T-helper 17 cell (primary cell): ENCODE data around the gene PRAC2. TPM values are rescaled to one million over a fixed set of nuclear protein-coding genes. Genes with fewer than 3 reads are reported as not detected.

Experiments
- ATAC-seq: fragments of 150-1000 bp; cut with Tn5 transposase; 2 replicates; pipeline ENCODE4 v1.10.0; 2021; ENCODE audit warnings: mild to moderate bottlenecking, moderate library complexity
- DNase-seq, 3 donors: peaks; one replicate each; pipeline versions ENCODE4 v3.0.0 to v3.0.0-alpha.2; 2020 to 2021
- H3K9me3 ChIP-seq: one replicate; pipeline ENCODE4 v1.7.0; 2013; ENCODE audit warnings: low read length, mild to moderate bottlenecking; ENCODE audit not compliant: control insufficient read depth, poor library complexity, severe bottlenecking
- H3K27ac Mint-ChIP-seq: one replicate; pipeline ENCODE4 v1.8.0; 2022; ENCODE audit warnings: mild to moderate bottlenecking, moderate library complexity, mixed read lengths
- H3K27me3 Mint-ChIP-seq: one replicate; pipeline ENCODE4 v1.8.0; 2022; ENCODE audit warnings: mixed read lengths
- H3K36me3 Mint-ChIP-seq: one replicate; pipeline ENCODE4 v1.8.0; 2022; ENCODE audit warnings: low read depth, mixed read lengths
- H3K4me1 Mint-ChIP-seq: one replicate; pipeline ENCODE4 v1.8.0; 2022; ENCODE audit warnings: mild to moderate bottlenecking, mixed read lengths
- H3K4me3 Mint-ChIP-seq: one replicate; pipeline ENCODE4 v1.8.0; 2022; ENCODE audit warnings: mild to moderate bottlenecking, moderate library complexity, mixed read lengths
- total RNA-seq, 4 donors: library from RNA in 2 of 4; stranded (reverse) in 2 of 4; gene quantifications; one replicate each; pipeline ENCODE4 v1.2.3 and lab custom pipeline; 2022 to 2026

PRAC2 gene
- total RNA-seq, 2 donors from 2014 or later = not detected

- no peaks in the 10 kb centered on the region for H3K4me1 Mint-ChIP-seq
- peaks cover 7% of the 10 kb centered on the region for H3K36me3 Mint-ChIP-seq
- no peaks in the 10 kb centered on the region for H3K9me3 ChIP-seq
- H3K27me3 Mint-ChIP-seq = peaks cover 85% of the 10 kb centered on the region
- H3K4me3 Mint-ChIP-seq = no peak overlapping the region
- no peak for DNase-seq
- H3K27ac Mint-ChIP-seq = no peak overlapping the region
- ATAC-seq = no peak
These were observed 34.6 kb downstream of the PRAC2 start for GRCh38 chr17:48757524-48757961.

- H3K27me3 Mint-ChIP-seq = peaks cover 85% of the 10 kb centered on the region
- H3K27ac Mint-ChIP-seq = no peak overlapping the region
- peaks cover 2% of the 10 kb centered on the region for H3K4me1 Mint-ChIP-seq
- H3K4me3 Mint-ChIP-seq = no peak overlapping the region
- DNase-seq (no peak), ATAC-seq (no peak)
- no peaks in the 10 kb centered on the region for H3K9me3 ChIP-seq
- H3K36me3 Mint-ChIP-seq = peaks cover 8% of the 10 kb centered on the region
These were observed 36.3 kb downstream of the PRAC2 start for GRCh38 chr17:48759288-48759687.

- DNase-seq (no peak), ATAC-seq (no peak)
- Mint-ChIP-seq H3K4me1 (peaks cover 2% of the 10 kb centered on the region), H3K27ac (no peak overlapping the region), H3K4me3 (no peak overlapping the region), H3K27me3 (peaks cover 86% of the 10 kb centered on the region), H3K36me3 (peaks cover 6% of the 10 kb centered on the region)
- H3K9me3 ChIP-seq = no peaks in the 10 kb centered on the region
These were observed 37.4 kb downstream of the PRAC2 start for GRCh38 chr17:48760411-48760810.

- Mint-ChIP-seq H3K27ac (no peak overlapping the region), H3K27me3 (peaks cover 86% of the 10 kb centered on the region), H3K36me3 (peaks cover 6% of the 10 kb centered on the region), H3K4me1 (peaks cover 2% of the 10 kb centered on the region), H3K4me3 (no peak overlapping the region)
- no peak for DNase-seq
- ATAC-seq = no peak
- H3K9me3 ChIP-seq = no peaks in the 10 kb centered on the region
These were observed 38.1 kb downstream of the PRAC2 start for GRCh38 chr17:48761114-48761513.

GRCh38 chr17:48767263-48767774, 44.3 kb downstream of the PRAC2 start:
- H3K9me3 ChIP-seq = no peaks in the 10 kb centered on the region
- ATAC-seq (no peak), DNase-seq (no peak)
- H3K4me1 Mint-ChIP-seq = peaks cover 2% of the 10 kb centered on the region
- no peak overlapping the region for H3K4me3 Mint-ChIP-seq
- peaks cover 78% of the 10 kb centered on the region for H3K27me3 Mint-ChIP-seq
- H3K27ac Mint-ChIP-seq = no peak overlapping the region
- peaks cover 2% of the 10 kb centered on the region for H3K36me3 Mint-ChIP-seq

GRCh38 chr17:48769009-48769675, 46.2 kb downstream of the PRAC2 start:
- H3K27ac Mint-ChIP-seq = no peak overlapping the region
- peaks cover 60% of the 10 kb centered on the region for H3K27me3 Mint-ChIP-seq
- no peak for ATAC-seq
- H3K4me3 Mint-ChIP-seq = no peak overlapping the region
- H3K4me1 Mint-ChIP-seq = no peaks in the 10 kb centered on the region
- H3K9me3 ChIP-seq = no peaks in the 10 kb centered on the region
- no peaks in the 10 kb centered on the region for H3K36me3 Mint-ChIP-seq
- DNase-seq = no peak

- Mint-ChIP-seq H3K4me1 (no peaks in the 10 kb centered on the region), H3K4me3 (no peak overlapping the region), H3K27me3 (peaks cover 49% of the 10 kb centered on the region), H3K27ac (no peak overlapping the region), H3K36me3 (no peaks in the 10 kb centered on the region)
- ATAC-seq (no peak), DNase-seq (no peak)
- no peaks in the 10 kb centered on the region for H3K9me3 ChIP-seq
These were observed 48.0 kb downstream of the PRAC2 start for GRCh38 chr17:48770954-48771353.

GRCh38 chr17:48773245-48773644, 50.3 kb downstream of the PRAC2 start:
- H3K27me3 Mint-ChIP-seq = peaks cover 46% of the 10 kb centered on the region
- DNase-seq (no peak), ATAC-seq (no peak)
- H3K36me3 Mint-ChIP-seq = no peaks in the 10 kb centered on the region
- H3K9me3 ChIP-seq = no peaks in the 10 kb centered on the region
- H3K4me3 Mint-ChIP-seq = no peak overlapping the region
- no peak overlapping the region for H3K27ac Mint-ChIP-seq
- no peaks in the 10 kb centered on the region for H3K4me1 Mint-ChIP-seq

Other genes starting within 250 kb of the PRAC2 start
- not detected for gene HOXB1, start 192.2 kb upstream of the PRAC2 start, total RNA-seq
- gene HOXB2, start 178.1 kb upstream of the PRAC2 start, total RNA-seq = 10 to 100 TPM in 1 of 2 donors, 1 to 10 TPM in 1; 4.5 to 18.8 TPM
- 1 to 10 TPM in 1 of 2 donors, under 1 TPM in 1; 0.91 to 1.8 TPM for gene HOXB4, start 144.8 kb upstream of the PRAC2 start, total RNA-seq
- 1 to 10 TPM; 1.7 to 4.6 TPM for gene HOXB3, start 132.9 kb upstream of the PRAC2 start, total RNA-seq
- not detected for gene HOXB5, start 129.4 kb upstream of the PRAC2 start, total RNA-seq
- gene HOXB6, start 118.2 kb upstream of the PRAC2 start, total RNA-seq = not detected
- gene HOXB7, start 112.2 kb upstream of the PRAC2 start, total RNA-seq = under 1 TPM in 1 of 2 donors, not detected in 1; 0.82 TPM
- gene HOXB8, start 107.9 kb upstream of the PRAC2 start, total RNA-seq = not detected
- under 1 TPM in 1 of 2 donors, not detected in 1; 0.16 TPM for gene HOXB9, start 96.8 kb upstream of the PRAC2 start, total RNA-seq
- gene PRAC1, start 667 bp upstream of the PRAC2 start, total RNA-seq = not detected
- not detected for gene HOXB13, start 5.6 kb downstream of the PRAC2 start, total RNA-seq
- not detected for gene TTLL6, start 94.0 kb downstream of the PRAC2 start, total RNA-seq
- gene CALCOCO2, start 107.8 kb downstream of the PRAC2 start, total RNA-seq = 100 to 1,000 TPM; 152 to 154 TPM
- gene ATP5MC1, start 169.6 kb downstream of the PRAC2 start, total RNA-seq = 10 to 100 TPM; 17.3 to 25.7 TPM
- gene UBE2Z, start 185.2 kb downstream of the PRAC2 start, total RNA-seq = 10 to 100 TPM; 78.9 to 84.5 TPM
- 10 to 100 TPM; 53.8 to 70.6 TPM for gene SNF8, start 221.7 kb downstream of the PRAC2 start, total RNA-seq
- gene GIP, start 245.4 kb downstream of the PRAC2 start, total RNA-seq = not detected